Stimulated activated CD4-positive, alpha-beta T cell treated with anti-CD3 and anti-CD28 coated beads, Interleukin-15, amount 100 ng/mL, for 48 hours (primary cell): Measurements from ENCODE around the gene IRF6.

Source experiments
- DNase-seq, 2 donors: peaks; one replicate each; pipeline ENCODE4 v3.0.0-alpha.2; 2020; ENCODE audit warnings: low read depth in 2 of 2

IRF6 gene

GRCh38 chr1:209759829-209760359 lies 46.0 kb downstream of the IRF6 start:
- DNase-seq: no peak

- no peak for DNase-seq
Measured at GRCh38 chr1:209758400-209758799, 47.5 kb downstream of the IRF6 start.

DNA sequence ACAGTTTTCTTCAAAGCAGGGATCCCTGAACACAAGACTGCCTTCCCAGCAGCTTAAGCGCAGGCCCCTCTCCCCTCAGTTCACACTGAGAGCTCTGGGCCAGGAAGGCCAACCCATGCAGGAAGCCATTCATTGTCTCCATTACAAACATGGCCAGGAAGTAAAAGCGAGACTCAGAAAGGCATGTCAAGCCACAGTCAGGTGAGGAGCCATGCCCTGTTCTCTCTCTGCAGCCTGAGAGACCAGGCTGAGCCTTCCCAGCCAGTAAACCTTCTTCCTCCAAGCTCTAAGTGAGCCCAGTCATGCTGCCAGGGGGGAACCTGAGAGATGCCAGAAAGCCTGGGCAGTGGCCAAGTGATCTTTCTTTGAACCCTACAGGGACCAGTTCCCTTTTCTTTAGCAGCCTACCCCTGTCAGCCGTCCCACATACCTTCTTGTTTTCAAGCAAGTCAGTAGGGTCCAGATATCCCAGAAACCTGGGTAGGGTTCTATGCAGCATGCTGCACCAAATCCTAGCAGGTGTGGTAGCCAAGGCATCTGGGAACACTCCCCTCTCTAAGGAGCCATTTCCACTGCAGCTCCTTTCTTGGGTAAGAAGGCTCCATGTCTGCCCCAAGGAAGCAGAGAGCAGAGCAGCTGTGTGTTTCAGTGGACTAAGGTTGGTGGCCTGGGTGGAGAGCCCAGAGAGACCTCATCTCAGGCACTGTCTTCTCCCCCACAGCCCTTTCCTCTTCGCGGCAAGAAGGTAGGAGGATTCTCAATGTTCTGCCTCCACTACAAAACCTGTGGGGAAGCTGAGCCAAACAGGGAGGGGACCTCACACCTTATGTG lies 49.1 kb downstream of the IRF6 start:
- no peak for DNase-seq

DNA sequence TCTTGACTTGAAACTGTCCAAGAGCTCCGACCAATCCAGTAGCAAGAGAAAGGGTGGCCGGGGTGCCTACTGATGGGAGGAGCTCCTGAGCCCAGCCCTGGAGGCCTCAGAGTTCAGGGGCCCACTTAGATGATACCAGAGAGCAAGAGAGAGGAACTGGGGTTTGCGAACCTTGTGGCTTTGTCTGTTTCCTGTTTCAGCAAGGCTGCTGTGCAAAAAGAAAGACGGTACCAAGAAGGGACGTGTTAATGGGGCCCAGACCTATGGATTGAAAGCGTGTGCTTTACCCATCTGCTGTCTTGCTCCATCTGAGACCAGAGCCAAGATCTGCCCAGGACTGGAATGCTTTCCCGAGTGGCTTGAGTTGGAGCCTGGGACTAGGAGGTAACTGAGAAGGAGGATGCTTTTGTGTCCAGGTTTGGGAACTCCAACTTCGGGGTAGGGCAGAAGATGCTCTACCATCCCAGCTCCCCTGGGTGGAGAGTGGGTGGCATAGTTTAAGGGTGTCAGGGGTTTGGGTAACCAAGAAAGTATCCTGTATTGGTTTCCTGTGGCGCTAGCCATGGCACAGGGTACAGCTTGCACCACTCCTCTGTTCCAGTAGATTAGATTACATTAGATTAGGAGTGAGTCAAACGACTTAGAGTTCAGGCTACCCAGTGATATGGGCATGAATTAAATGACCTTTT lies 49.9 kb downstream of the IRF6 start, which contains the start of gene TRAF3IP3:
TRAF3IP3 (plus strand) TSS at position 128 of the 689 bp plus-strand sequence. CDS start 3,987 bp downstream, outside the sequence.
- DNase-seq: peak; percentile 71 to 75

DNA sequence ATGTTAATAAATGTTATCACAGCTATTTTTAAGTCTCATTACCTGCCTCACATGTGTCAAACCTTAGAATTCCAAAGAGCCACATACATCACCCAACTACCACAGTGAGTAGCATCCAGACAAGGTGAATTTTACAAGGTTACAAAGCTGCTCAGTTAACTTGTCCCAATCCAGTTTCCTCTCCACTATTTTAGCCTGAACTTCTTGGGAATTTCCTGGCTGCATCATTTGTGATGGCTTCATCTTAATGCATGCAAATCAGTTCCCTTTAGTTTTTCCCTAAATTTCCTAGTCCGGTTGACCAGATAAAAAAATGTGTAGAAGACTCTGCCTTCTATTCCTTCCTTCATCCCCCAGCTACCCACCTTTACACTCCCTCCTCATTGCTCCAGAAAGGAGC lies 50.7 kb downstream of the IRF6 start:
- no peak for DNase-seq

GRCh38 chr1:209752890-209753289 lies 53.1 kb downstream of the IRF6 start:
- DNase-seq: no peak

GRCh38 chr1:209751627-209752231 lies 54.2 kb downstream of the IRF6 start:
- no peak for DNase-seq

GRCh38 chr1:209749670-209750323 lies 56.1 kb downstream of the IRF6 start:
- DNase-seq: no peak

DNA sequence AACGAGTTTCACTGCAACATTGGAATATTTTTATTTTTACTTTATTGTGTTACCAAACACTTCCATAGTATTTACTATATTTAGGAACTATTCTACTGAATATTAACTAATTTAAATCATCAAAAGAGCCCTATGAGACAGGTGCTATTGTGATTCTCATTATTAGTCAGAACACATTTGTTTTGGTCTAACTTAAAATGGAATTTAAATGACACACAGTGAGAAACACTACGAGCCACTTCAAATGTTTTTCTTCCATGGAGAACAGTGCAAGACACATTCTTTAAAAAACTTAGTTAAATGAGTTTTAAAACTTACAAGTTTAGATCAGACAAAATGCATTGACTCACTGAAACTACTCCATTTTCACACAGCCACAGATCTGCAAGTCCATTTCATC lies 56.7 kb downstream of the IRF6 start:
- DNase-seq: no peak

DNA sequence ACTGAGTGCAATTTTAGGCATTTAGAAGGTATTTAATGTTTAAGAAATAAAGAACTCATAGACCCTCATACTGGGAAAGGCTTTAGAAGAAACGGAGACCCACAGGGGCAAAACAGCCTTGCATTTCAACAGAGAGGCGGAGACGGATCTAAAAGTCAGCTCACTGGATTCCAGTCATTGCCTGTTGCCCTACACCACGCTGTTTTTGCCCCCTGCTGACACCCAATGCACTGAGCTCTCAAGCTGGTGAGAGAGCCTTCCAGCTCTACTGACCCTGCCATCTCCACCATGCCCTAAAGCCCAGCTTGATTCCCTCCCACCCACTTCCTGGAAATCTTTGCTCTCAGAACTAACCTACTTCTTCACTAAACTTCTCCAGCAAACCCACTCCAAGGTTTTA lies 57.3 kb downstream of the IRF6 start:
- DNase-seq: no peak

DNA sequence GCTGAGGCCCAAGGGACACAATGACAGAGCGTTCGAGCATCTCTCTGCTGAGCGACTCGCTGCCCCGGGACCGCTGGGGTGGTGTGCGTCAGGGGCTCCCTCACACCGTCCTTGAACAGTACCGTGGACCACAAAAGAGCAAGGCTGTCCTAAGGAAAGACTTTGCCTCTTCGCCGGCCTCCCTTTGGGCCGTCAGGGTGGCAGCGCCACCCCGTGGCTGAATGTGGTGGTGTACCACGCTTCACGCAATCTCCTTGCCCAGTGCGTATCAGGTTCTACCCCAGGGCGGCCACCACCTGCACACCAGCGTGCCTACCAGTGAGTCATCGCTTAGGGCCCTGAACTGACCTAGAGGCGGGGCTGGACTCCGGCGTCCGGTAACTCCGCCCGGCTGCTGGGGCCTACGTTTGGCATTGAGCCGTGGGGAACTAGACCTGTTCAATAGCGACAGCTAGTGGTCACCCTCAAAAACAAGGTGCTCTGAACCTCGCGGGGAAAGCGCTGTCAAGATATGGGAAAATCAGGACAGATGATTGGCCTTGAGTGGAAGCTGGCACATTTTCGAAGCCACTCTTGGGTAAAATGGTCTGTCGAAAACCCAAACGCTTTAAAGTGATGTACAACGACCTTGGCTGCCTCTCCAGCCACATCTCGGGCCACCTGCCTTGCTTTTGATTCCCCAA lies 58.2 kb downstream of the IRF6 start:
- peak; percentile 81 to 90 for DNase-seq

DNA sequence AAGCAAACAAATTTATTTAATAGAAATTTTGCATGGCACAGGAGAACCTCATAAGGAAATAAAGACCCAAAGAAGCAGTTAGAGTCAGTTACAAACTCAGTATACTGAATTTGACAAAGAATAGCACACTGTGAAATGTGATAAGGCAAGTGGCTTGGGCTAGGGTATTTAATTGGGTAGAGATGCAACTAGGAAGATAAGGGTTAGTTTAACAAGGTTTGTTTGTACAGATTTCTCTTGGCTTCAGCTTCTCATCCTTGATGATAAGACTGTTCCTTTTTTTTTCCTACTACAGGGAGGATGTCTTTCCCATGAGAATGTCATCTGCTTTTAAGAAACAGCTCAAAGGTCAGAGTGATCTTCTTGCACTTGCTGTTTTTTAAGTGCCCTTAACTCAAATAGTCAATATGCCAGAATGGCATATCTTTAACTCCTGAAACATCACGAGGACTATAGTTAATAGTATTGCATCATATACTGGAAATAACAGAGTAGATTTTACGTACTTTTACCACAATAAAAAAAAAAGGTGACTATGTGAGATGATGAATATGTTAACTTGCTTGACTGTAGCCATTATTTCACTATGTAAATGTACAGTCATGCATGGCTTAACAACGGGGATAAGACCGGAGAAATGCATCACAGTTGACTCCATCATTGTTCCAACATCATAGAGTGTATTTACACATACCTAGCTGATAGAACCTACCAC lies 59.3 kb downstream of the IRF6 start:
- DNase-seq: no peak

- DNase-seq: no peak
Measured at GRCh38 chr1:209743145-209743482, 62.8 kb downstream of the IRF6 start.

- no peak for DNase-seq
Measured at GRCh38 chr1:209742409-209743144, 63.4 kb downstream of the IRF6 start.

- DNase-seq: no peak
Measured at GRCh38 chr1:209741889-209742288, 64.1 kb downstream of the IRF6 start.

- DNase-seq: no peak
Measured at GRCh38 chr1:209741193-209741592, 64.7 kb downstream of the IRF6 start.

DNA sequence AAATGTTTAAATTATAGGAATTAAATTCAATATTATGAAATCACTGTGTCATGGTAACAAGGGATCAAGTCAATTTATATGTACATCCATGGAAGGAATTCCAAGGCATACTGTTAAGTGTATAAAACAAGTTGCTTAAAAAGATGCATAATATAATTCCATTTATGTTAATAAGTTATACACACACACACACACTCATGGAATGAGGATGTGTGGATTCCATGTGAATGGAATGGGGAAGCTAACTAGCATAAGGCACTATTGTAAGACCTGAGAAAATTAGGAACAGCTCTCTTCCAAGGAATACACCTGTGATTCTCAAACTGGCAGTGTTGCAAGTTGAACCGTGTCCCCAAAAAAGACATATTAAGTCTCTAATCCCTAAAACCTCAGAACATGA lies 67.7 kb downstream of the IRF6 start:
- no peak for DNase-seq

DNA sequence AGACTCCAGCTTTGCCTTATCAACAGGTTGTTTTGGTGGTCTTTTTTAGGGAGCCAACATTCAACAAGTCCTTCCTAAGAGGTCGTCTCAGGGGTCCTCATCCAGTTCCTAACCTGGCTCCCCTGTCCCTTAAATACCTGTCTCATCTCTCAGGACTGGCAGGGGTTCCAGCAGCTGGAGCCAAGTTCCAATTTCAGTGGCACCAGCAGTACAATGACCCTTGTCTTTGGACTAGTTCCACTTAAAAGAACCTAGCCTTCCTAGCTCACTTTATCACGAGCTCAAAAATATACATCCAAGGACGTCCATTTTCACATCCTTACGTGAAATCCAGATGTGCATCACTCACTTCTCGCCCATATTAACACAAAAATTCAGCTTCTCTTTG lies 68.8 kb downstream of the IRF6 start:
- DNase-seq: no peak

GRCh38 chr1:209736490-209737117 lies 69.3 kb downstream of the IRF6 start:
- DNase-seq: no peak
